TTC549 (cell line): ENCODE results near the gene MAN2B1.
A peak's percentile ranks its signal among the peaks of the same experiment; 100 is the strongest.
"Not testable (repeated sequence)": the region's sequence is repeated elsewhere in the genome, so short reads cannot be mapped to it uniquely, and the experiment has no call there.

ENCODE experiments used
- FAIRE-seq: peaks from 2 replicates; lab custom pipeline; 2012; peaks lifted over from hg19 to GRCh38; lab: Jason Lieb, UNC

Gene MAN2B1

GRCh38 chr19:12689012-12689411, 22.5 kb upstream of the MAN2B1 start:
- no peak for FAIRE-seq

- FAIRE-seq: no peak
Observed at GRCh38 chr19:12687496-12688196, 21.1 kb upstream of the MAN2B1 start, which contains the start of gene GNG14. Gene GNG14, plus strand, starts transcription at chr19:12687998. Its CDS starts 51 bp downstream, at chr19:12688049.

DNA sequence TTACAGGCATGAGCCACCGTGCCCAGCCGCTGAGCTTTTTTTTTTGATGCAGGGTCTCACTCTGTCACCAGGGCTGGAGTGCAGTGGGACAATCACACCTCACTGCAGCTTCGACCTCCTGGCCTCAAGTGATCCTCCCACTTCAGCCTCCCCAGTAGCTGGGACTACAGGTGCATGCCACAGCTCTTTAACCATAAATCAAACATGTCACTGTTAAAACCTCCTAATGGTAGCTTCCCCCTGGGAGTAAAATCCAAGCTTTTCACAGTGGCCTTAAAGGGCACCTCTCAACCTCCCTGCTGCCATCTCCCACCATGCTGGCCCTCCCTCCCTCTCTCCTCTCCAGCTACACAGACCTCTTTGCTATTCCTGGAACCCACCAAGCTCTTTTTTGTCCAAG, 19.3 kb upstream of the MAN2B1 start:
- FAIRE-seq: no peak

- FAIRE-seq: peak; percentile 97
Observed at GRCh38 chr19:12681074-12681987, 14.8 kb upstream of the MAN2B1 start, which contains the start of gene DHPS. Gene DHPS, minus strand, starts transcription at chr19:12681880. Its CDS starts 114 bp downstream, at chr19:12681766.

DNA sequence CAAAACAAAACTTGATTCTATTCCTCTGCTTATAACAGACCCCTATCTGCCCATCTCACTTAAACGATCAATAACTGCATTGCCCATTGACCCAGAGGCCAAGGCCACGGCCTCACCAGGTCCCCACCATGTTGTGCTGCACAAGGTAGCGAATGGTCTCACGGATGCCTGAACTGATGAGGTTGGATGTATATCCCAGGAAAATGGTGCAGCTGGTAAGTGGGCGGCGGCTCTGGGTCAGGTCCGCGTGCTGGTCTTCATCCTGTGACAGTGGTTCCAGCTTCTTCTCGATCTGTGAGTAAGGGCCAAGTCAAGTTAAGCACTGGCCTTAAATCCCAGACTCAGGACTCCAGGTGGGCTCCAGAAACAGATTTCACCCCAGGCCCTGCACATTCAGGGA, 13.5 kb upstream of the MAN2B1 start:
- FAIRE-seq: no peak

- FAIRE-seq: not testable (repeated sequence)
Observed at GRCh38 chr19:12678039-12678438, 11.5 kb upstream of the MAN2B1 start.

GRCh38 chr19:12676928-12677327, 10.4 kb upstream of the MAN2B1 start:
- FAIRE-seq: no peak

GRCh38 chr19:12676384-12676792, 9.8 kb upstream of the MAN2B1 start:
- no peak for FAIRE-seq

- FAIRE-seq: no peak
Observed at GRCh38 chr19:12675940-12676339, 9.4 kb upstream of the MAN2B1 start.

DNA sequence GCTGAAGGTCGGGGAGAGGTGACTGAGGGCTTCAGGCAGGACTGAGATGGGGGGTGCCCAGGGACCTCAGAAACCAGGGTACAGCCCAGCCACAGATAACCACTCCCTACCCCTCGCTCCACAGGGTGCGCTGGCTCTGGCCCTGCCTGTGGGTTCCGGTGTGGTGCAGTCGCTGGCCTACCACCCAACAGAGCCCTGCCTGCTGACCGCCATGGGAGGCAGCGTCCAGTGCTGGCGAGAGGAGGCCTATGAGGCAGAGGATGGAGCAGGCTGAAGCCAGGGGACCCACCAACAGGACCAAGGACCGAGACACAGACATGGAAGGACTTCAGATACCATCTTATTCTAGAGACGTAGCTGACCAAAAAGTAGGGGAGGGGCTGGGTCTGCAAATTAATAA, 8.9 kb upstream of the MAN2B1 start:
- FAIRE-seq: no peak

DNA sequence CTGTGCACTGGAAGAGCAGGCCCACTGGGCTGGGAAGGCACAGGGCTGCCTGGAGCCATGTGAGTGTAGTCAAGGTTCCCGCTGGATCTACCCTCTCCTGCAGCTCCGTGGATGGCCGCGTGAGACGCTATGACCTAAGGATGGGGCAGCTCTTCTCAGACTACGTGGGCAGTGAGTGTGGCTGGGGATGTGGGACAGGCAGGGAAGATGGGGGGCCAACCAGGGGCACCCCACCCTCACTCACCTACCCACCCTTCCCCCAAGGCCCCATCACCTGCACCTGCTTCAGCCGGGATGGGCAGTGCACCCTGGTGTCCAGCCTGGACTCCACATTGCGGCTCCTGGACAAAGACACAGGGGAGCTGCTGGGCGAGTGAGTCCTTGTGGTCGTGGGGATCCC, 6.2 kb upstream of the MAN2B1 start:
- FAIRE-seq: no peak

DNA sequence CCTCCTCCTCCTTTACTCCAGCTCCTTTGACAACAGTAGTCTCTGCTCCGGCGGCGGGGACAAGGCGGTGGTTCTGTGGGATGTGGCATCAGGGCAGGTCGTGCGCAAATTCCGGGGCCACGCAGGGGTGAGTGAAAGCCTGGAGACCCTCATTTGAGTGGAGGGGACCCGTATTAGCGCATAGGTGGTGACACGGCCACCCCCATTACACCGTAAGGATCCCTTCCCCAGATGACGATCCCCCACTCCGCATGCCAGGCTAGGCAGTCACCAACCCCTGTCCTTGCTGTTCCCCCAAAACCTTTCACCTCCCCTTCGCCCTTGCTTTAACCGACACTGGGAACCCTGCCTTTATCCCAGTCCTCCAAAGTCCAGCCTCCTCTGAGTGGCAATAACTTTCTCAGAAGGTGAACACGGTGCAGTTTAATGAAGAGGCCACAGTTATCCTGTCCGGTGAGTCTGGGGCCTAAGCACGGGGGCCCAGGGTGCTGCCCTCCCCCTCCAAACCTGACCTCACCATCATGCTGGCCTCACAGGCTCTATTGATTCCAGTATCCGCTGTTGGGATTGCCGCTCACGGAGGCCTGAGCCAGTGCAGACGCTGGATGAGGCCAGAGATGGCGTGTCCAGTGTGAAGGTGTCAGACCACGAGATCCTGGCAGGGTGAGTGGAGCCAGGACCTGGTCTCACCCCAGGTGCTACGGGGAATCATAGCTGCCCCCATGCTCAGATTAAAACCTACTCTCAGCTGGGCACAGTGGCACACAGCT, 3.8 kb upstream of the MAN2B1 start:
- no peak for FAIRE-seq

- no peak for FAIRE-seq
Observed at GRCh38 chr19:12669270-12670158, 3.0 kb upstream of the MAN2B1 start.

- FAIRE-seq: no peak
Observed at GRCh38 chr19:12668932-12669269, 2.4 kb upstream of the MAN2B1 start.

GRCh38 chr19:12668346-12668745, 1.8 kb upstream of the MAN2B1 start:
- FAIRE-seq: no peak

DNA sequence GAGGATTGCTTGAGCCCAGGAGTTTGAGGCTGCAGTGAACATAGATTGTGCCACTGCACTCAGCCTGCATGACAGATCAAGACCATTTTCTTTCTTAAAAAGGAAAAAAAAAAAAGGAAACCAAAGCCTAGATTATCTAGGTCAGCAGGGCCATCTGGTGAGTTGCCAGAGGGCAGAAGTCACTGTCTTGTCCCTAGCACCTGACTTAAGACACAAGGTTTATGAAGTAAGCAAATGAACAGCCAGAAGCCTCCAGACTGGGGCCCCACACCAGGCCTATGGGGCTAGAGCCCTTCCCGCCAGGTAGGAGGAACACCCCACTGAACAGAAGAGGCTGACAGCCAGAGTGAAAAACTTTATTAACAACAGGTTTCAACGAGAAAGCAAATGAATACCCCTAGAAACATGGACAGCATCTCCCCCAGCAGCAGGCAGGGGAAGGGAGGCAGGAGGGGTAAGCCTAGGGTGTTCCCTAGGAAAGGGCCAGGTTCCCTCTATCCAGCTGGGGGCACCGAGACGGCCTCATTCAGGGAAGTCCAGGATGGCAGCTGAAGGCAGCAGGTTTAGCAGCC, 1.3 kb upstream of the MAN2B1 start:
- no peak for FAIRE-seq

- FAIRE-seq: no peak
Observed at GRCh38 chr19:12665671-12666264, 774 bp downstream of the MAN2B1 start.

GRCh38 chr19:12665281-12665573, 1.3 kb downstream of the MAN2B1 start:
- FAIRE-seq: no peak

GRCh38 chr19:12664406-12665280, 1.9 kb downstream of the MAN2B1 start:
- FAIRE-seq: no peak

- FAIRE-seq: no peak
Observed at GRCh38 chr19:12660980-12661379, 5.6 kb downstream of the MAN2B1 start.
